SK-N-SH treated with all-trans-retinoic acid at 6 μM for 48 hours (cell line): Measurements from ENCODE around the gene LENG9.

Source experiments
- ATAC-seq: fragments of 200-7000 bp; cut with Tn5 transposase; 3 replicates; pipeline ENCODE4 v1.9.1; 2020; ENCODE audit warnings: mild to moderate bottlenecking, moderate library complexity
- ARNTL ChIP-seq: fragments of 450-650 bp; formaldehyde crosslinking; IDR thresholded peaks from 2 replicates; pipeline ENCODE4 v1.5.0; 2020; ENCODE audit warnings: low read depth, mild to moderate bottlenecking, moderate library complexity, borderline replicate concordance
- BACH2 ChIP-seq: fragments of 250-450 bp; sonication (Bioruptor Pico); IDR thresholded peaks from 2 replicates; pipeline ENCODE4 v1.9.0; 2021; ENCODE audit warnings: mild to moderate bottlenecking, borderline replicate concordance
- CSDC2 ChIP-seq: fragments of 250-450 bp; sonication (Bioruptor Pico); IDR thresholded peaks from 2 replicates; pipeline ENCODE4 v1.5.0; 2020; ENCODE audit warnings: mild to moderate bottlenecking, moderate library complexity
- ESRRG ChIP-seq: fragments of 250-450 bp; sonication (Bioruptor Pico); IDR thresholded peaks from 2 replicates; pipeline ENCODE4 v1.6.1; 2021; ENCODE audit warnings: mild to moderate bottlenecking
- GLIS3 ChIP-seq: fragments of 250-450 bp; sonication (Bioruptor Pico); IDR thresholded peaks from 2 replicates; pipeline ENCODE4 v1.5.0; 2020; ENCODE audit warnings: mild to moderate bottlenecking, moderate library complexity
- ISL1 ChIP-seq: fragments of 250-450 bp; sonication (Bioruptor Pico); IDR thresholded peaks from 2 replicates; pipeline ENCODE4 v2.1.2; 2022; ENCODE audit warnings: mild to moderate bottlenecking, moderate library complexity
- OSR1 ChIP-seq: fragments of 250-450 bp; sonication (Bioruptor Pico); IDR thresholded peaks from 2 replicates; pipeline ENCODE4 v1.8.0; 2022; ENCODE audit warnings: moderate library complexity, mild to moderate bottlenecking, inconsistent platforms
- PPARA ChIP-seq: fragments of 250-450 bp; sonication (Bioruptor Pico); IDR thresholded peaks from 2 replicates; pipeline ENCODE4 v1.5.0; 2020; ENCODE audit warnings: mild to moderate bottlenecking, borderline replicate concordance
- RARB ChIP-seq: fragments of 250-450 bp; sonication (Bioruptor Pico); IDR thresholded peaks from 2 replicates; pipeline ENCODE4 v1.8.0; 2021; ENCODE audit warnings: mild to moderate bottlenecking, moderate library complexity
- TCF4 ChIP-seq: fragments of 250-450 bp; sonication (Bioruptor Pico); IDR thresholded peaks from 2 replicates; pipeline ENCODE4 v1.8.0; 2021; ENCODE audit warnings: mild to moderate bottlenecking, moderate library complexity, borderline replicate concordance
- TOX ChIP-seq: fragments of 250-450 bp; sonication (Bioruptor Pico); IDR thresholded peaks from 2 replicates; pipeline ENCODE4 v1.8.0; 2021; ENCODE audit warnings: mild to moderate bottlenecking, moderate library complexity, borderline replicate concordance
- ZC3H10 ChIP-seq: fragments of 250-450 bp; sonication (Bioruptor Pico); IDR thresholded peaks from 2 replicates; pipeline ENCODE4 v1.5.1; 2021; ENCODE audit warnings: mild to moderate bottlenecking, moderate library complexity
- ZFP3 ChIP-seq: fragments of 250-450 bp; sonication (Bioruptor Pico); IDR thresholded peaks from 2 replicates; pipeline ENCODE4 v1.5.0; 2020; ENCODE audit warnings: mild to moderate bottlenecking, moderate library complexity
- ZFP30 ChIP-seq: fragments of 450-650 bp; formaldehyde crosslinking; IDR thresholded peaks from 2 replicates; pipeline ENCODE4 v1.5.0; 2022; ENCODE audit warnings: mild to moderate bottlenecking, moderate library complexity
- ZNF565 ChIP-seq: fragments of 450-650 bp; formaldehyde crosslinking; conservative IDR thresholded peaks from 2 replicates; pipeline ENCODE4 v1.5.0; 2020; ENCODE audit warnings: low read depth, mild to moderate bottlenecking, moderate library complexity
- ZNF70 ChIP-seq: fragments of 450-650 bp; formaldehyde crosslinking; IDR thresholded peaks from 2 replicates; pipeline ENCODE4 v1.5.0; 2020; ENCODE audit warnings: mild to moderate bottlenecking, moderate library complexity
- ZNF8 ChIP-seq: fragments of 450-650 bp; formaldehyde crosslinking; IDR thresholded peaks from 2 replicates; pipeline ENCODE4 v1.5.0; 2020; ENCODE audit warnings: mild to moderate bottlenecking, moderate library complexity
- TF ChIP-seq, protein P1 (sequence below): fragments of 250-450 bp; sonication (Bioruptor Pico); IDR thresholded peaks from 2 replicates; pipeline ENCODE4 v1.5.1; 2021; ENCODE audit warnings: mild to moderate bottlenecking, moderate library complexity
- TF ChIP-seq, protein P2 (sequence below): fragments of 250-450 bp; sonication (Bioruptor Pico); IDR thresholded peaks from 2 replicates; pipeline ENCODE4 v1.8.0; 2020; ENCODE audit warnings: mild to moderate bottlenecking, moderate library complexity, borderline replicate concordance
- TF ChIP-seq, protein P3 (sequence below): fragments of 250-450 bp; sonication (Bioruptor Pico); IDR thresholded peaks from 2 replicates; pipeline ENCODE4 v1.5.1; 2020; ENCODE audit warnings: low read depth, mild to moderate bottlenecking, moderate library complexity
- TF ChIP-seq, protein P4 (sequence below): fragments of 250-450 bp; sonication (Bioruptor Pico); IDR thresholded peaks from 2 replicates; pipeline ENCODE4 v1.8.0; 2021; ENCODE audit warnings: low read depth, mild to moderate bottlenecking, moderate library complexity, borderline replicate concordance
- TF ChIP-seq, protein P5 (sequence below): fragments of 250-450 bp; sonication (Bioruptor Pico); IDR thresholded peaks from 2 replicates; pipeline ENCODE4 v1.5.0; 2020; ENCODE audit warnings: mild to moderate bottlenecking, moderate library complexity

LENG9 gene

DNA sequence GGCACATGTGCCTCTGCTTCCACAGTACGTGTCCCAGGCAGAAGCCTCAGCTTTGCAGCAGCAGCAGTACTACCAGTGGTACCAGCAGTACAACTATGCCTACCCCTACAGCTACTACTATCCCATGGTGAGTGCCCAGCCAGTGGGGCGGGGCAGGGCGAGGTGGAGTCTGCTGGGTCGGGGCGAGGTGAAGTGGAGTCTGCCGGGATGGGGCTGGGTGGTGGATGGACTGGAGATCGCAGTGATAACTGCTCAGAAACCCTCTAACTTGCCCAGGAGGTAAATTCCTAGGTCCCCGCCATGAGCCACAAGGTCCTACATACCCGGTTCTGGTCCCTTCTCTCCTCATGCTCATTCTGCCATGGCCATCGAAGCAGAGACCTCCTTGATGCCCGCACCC, 11.0 kb downstream of the LENG9 start:
- no peak for ATAC-seq
- TF ChIP-seq ESRRG (CRISPR knock-in tag) (no peak), ZNF70 (CRISPR knock-in tag) (no peak), ARNTL (CRISPR knock-in tag) (no peak), ZNF8 (CRISPR knock-in tag) (no peak), ZFP30 (CRISPR knock-in tag) (no peak), ZC3H10 (CRISPR knock-in tag) (no peak), GLIS3 (no peak), TCF4 (no peak), RARB (CRISPR knock-in tag) (no peak), PPARA (CRISPR knock-in tag) (no peak), CSDC2 (CRISPR knock-in tag) (no peak), ZNF565 (no peak), BACH2 (CRISPR knock-in tag) (no peak), TOX (CRISPR knock-in tag) (no peak), ISL1 (CRISPR knock-in tag) (no peak), ZFP3 (CRISPR knock-in tag) (no peak)
- TF ChIP-seq, protein P1, sequence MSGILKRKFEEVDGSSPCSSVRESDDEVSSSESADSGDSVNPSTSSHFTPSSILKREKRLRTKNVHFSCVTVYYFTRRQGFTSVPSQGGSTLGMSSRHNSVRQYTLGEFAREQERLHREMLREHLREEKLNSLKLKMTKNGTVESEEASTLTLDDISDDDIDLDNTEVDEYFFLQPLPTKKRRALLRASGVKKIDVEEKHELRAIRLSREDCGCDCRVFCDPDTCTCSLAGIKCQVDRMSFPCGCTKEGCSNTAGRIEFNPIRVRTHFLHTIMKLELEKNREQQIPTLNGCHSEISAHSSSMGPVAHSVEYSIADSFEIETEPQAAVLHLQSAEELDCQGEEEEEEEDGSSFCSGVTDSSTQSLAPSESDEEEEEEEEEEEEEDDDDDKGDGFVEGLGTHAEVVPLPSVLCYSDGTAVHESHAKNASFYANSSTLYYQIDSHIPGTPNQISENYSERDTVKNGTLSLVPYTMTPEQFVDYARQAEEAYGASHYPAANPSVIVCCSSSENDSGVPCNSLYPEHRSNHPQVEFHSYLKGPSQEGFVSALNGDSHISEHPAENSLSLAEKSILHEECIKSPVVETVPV = no peak
- TF ChIP-seq, protein P2, sequence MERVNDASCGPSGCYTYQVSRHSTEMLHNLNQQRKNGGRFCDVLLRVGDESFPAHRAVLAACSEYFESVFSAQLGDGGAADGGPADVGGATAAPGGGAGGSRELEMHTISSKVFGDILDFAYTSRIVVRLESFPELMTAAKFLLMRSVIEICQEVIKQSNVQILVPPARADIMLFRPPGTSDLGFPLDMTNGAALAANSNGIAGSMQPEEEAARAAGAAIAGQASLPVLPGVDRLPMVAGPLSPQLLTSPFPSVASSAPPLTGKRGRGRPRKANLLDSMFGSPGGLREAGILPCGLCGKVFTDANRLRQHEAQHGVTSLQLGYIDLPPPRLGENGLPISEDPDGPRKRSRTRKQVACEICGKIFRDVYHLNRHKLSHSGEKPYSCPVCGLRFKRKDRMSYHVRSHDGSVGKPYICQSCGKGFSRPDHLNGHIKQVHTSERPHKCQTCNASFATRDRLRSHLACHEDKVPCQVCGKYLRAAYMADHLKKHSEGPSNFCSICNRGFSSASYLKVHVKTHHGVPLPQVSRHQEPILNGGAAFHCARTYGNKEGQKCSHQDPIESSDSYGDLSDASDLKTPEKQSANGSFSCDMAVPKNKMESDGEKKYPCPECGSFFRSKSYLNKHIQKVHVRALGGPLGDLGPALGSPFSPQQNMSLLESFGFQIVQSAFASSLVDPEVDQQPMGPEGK = no peak
- TF ChIP-seq, protein P3, sequence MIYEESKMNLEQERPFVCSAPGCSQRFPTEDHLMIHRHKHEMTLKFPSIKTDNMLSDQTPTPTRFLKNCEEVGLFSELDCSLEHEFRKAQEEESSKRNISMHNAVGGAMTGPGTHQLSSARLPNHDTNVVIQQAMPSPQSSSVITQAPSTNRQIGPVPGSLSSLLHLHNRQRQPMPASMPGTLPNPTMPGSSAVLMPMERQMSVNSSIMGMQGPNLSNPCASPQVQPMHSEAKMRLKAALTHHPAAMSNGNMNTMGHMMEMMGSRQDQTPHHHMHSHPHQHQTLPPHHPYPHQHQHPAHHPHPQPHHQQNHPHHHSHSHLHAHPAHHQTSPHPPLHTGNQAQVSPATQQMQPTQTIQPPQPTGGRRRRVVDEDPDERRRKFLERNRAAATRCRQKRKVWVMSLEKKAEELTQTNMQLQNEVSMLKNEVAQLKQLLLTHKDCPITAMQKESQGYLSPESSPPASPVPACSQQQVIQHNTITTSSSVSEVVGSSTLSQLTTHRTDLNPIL (CRISPR knock-in tag) = no peak
- TF ChIP-seq, protein P4, sequence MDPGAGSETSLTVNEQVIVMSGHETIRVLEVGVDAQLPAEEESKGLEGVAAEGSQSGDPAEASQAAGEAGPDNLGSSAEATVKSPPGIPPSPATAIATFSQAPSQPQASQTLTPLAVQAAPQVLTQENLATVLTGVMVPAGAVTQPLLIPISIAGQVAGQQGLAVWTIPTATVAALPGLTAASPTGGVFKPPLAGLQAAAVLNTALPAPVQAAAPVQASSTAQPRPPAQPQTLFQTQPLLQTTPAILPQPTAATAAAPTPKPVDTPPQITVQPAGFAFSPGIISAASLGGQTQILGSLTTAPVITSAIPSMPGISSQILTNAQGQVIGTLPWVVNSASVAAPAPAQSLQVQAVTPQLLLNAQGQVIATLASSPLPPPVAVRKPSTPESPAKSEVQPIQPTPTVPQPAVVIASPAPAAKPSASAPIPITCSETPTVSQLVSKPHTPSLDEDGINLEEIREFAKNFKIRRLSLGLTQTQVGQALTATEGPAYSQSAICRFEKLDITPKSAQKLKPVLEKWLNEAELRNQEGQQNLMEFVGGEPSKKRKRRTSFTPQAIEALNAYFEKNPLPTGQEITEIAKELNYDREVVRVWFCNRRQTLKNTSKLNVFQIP (CRISPR knock-in tag) = no peak

DNA sequence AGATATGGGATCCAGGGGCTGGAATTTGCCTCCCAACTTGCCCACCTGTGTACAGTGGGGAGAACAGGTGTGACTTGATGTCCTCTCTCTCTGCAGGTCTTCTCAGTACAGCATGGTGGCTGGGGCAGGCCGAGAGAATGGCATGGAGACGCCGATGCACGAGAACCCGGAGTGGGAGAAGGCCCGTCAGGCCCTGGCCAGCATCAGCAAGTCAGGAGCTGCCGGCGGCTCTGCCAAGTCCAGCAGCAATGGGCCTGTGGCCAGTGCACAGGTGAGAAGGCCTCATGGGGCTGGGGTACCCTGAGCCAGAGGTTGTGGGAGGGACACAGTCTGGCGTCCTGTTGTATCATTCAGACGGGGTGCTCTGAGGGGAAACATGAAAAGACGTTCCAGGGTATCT, 11.6 kb downstream of the LENG9 start:
- no peak for TF ChIP-seq OSR1 (CRISPR knock-in tag)
- no peak for TF ChIP-seq ZFP3 (CRISPR knock-in tag)
- TF ChIP-seq, protein P4 (CRISPR knock-in tag) = no peak
- TF ChIP-seq, protein P5, sequence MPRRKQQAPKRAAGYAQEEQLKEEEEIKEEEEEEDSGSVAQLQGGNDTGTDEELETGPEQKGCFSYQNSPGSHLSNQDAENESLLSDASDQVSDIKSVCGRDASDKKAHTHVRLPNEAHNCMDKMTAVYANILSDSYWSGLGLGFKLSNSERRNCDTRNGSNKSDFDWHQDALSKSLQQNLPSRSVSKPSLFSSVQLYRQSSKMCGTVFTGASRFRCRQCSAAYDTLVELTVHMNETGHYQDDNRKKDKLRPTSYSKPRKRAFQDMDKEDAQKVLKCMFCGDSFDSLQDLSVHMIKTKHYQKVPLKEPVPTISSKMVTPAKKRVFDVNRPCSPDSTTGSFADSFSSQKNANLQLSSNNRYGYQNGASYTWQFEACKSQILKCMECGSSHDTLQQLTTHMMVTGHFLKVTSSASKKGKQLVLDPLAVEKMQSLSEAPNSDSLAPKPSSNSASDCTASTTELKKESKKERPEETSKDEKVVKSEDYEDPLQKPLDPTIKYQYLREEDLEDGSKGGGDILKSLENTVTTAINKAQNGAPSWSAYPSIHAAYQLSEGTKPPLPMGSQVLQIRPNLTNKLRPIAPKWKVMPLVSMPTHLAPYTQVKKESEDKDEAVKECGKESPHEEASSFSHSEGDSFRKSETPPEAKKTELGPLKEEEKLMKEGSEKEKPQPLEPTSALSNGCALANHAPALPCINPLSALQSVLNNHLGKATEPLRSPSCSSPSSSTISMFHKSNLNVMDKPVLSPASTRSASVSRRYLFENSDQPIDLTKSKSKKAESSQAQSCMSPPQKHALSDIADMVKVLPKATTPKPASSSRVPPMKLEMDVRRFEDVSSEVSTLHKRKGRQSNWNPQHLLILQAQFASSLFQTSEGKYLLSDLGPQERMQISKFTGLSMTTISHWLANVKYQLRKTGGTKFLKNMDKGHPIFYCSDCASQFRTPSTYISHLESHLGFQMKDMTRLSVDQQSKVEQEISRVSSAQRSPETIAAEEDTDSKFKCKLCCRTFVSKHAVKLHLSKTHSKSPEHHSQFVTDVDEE (CRISPR knock-in tag) = no peak
- TF ChIP-seq, all 23 proteins: peak for 0

More for the DNA sequence above, 11.6 kb downstream of the LENG9 start:
- no peak for ATAC-seq
